Measurements from ENCODE around the gene FARP1. TPM values are rescaled to one million over a fixed set of nuclear protein-coding genes. Genes with fewer than 3 reads are reported as not detected.
A peak's percentile ranks its signal among the peaks of the same experiment; 100 is the strongest.

Gene FARP1
- total and polyA plus RNA-seq, 10 of the 15 experiments (the other 5 are each of a cell fraction or from before 2014, with no cell fraction given), result 0.17 to 6.9 (median 0.68) TPM

- ATAC-seq, result no peak
- intact Hi-C loops (cut with micrococcal nuclease; ENCODE audit: unreplicated experiment), result no loop called here
- POLR2A ChIA-PET, result no interaction called here
Observed at GRCh38 chr13:98109226-98109853, 33.6 kb upstream of the FARP1 start.

GRCh38 chr13:98110749-98111148 is 32.1 kb upstream of the FARP1 start:
- FAIRE-seq, result no peak
- WGBS (ENCODE audit: insufficient coverage, insufficient replicate concordance, low lambda C conversion rate, missing lambda C conversion rate), result 5% methylated on average over 2 of the region's 5 CpGs
- Histone ChIP-seq H3K4me3 (no peak overlapping the region), H3K27ac (ENCODE audit: control insufficient read depth, insufficient read depth) (no peak overlapping the region), H3K4me2 (ENCODE audit: control insufficient read depth, insufficient read depth) (no peak overlapping the region), H3K4me1 (ENCODE audit: control insufficient read depth, insufficient read depth, low read length) (no peaks in the 10 kb centered on the region), H2AFZ (ENCODE audit: control insufficient read depth, low read depth, low read length) (no peak overlapping the region), H3K36me3 (ENCODE audit: control insufficient read depth in 2 of 2, insufficient read depth in 2 of 2, low read length in 1 of 2) (no peaks in the 10 kb centered on the region), H3K27me3 (replicated peaks in 1 of 2; ENCODE audit: control insufficient read depth in 2 of 2, insufficient read depth in 2 of 2, low read length in 1 of 2) (no peaks in the 10 kb centered on the region), H4K20me1 (ENCODE audit: control insufficient read depth, insufficient read depth) (no peaks in the 10 kb centered on the region), H3K9me3 (replicated peaks; ENCODE audit: control insufficient read depth, insufficient read depth, low read length) (no peaks in the 10 kb centered on the region), H3K79me2 (ENCODE audit: control insufficient read depth, insufficient read depth, low read length) (no peaks in the 10 kb centered on the region), H3K9ac (ENCODE audit: control insufficient read depth, insufficient read depth, low read length) (no peak overlapping the region)
- in situ Hi-C loops (cut with MboI) (no loop called here), intact Hi-C loops (cut with micrococcal nuclease; ENCODE audit: unreplicated experiment) (no loop called here)
- BruUV-seq (replicated peaks), result no TSS peak
- ChIA-PET CTCF (interaction anchor here (1.1 kb wide), 1 partner anchor 23 kb away, joined by 3 read pairs; no protein-coding TSS in a partner anchor), POLR2A (no interaction called here), RAD21 (ENCODE audit: unreplicated experiment) (no interaction called here), SMC1A (ENCODE audit: uncharacterized antibody, unreplicated experiment) (interaction anchor here (1.6 kb wide), 1 partner anchor 10 kb away, joined by 5 read pairs; no protein-coding TSS in a partner anchor)
- no peak for ATAC-seq
- DNase-seq (ENCODE audit: low read depth, low spot score), result no peak
- TF ChIP-seq HDAC2 (IDR thresholded peaks at IDR 0.05) (no peak), ZBTB4 (CRISPR knock-in tag; IDR thresholded peaks at IDR 0.05) (no peak), RFX5 (IDR thresholded peaks at IDR 0.05; ENCODE audit: low read depth, low read length) (no peak), CEBPB (IDR thresholded peaks at IDR 0.05; ENCODE audit: borderline replicate concordance in 1 of 2, low read depth in 2 of 2, low read length in 2 of 2) (no peak), RELB (IDR thresholded peaks at IDR 0.05; ENCODE audit: low read depth) (no peak), ZBED1 (IDR thresholded peaks at IDR 0.05; ENCODE audit: borderline replicate concordance) (no peak), ATF2 (IDR thresholded peaks at IDR 0.05; ENCODE audit: low read length) (no peak), KDM1A (IDR thresholded peaks at IDR 0.05; ENCODE audit: borderline replicate concordance) (no peak)

More at GRCh38 chr13:98109226-98109853, 33.6 kb upstream of the FARP1 start:
- DNase-seq (ENCODE audit: low read depth, low spot score) (no peak), FAIRE-seq (no peak)
- ChIA-PET RAD21 (ENCODE audit: unreplicated experiment) (no interaction called here), CTCF (interaction anchor here (1.1 kb wide), 1 partner anchor 15 kb away, joined by 3 read pairs; no protein-coding TSS in a partner anchor), SMC1A (ENCODE audit: uncharacterized antibody, unreplicated experiment) (interaction anchor here (0.9 to 1.6 kb wide), 2 partner anchors 9 to 24 kb away, joined by 3 to 5 read pairs; no protein-coding TSS in a partner anchor)
- H3K36me3 ChIP-seq (ENCODE audit: control insufficient read depth in 2 of 2, insufficient read depth in 2 of 2, low read length in 1 of 2), result no peaks in the 10 kb centered on the region
- H3K9me3 ChIP-seq (replicated peaks; ENCODE audit: control insufficient read depth, insufficient read depth, low read length), result no peaks in the 10 kb centered on the region
- H3K27ac ChIP-seq (ENCODE audit: control insufficient read depth, insufficient read depth), result no peak overlapping the region
- no peaks in the 10 kb centered on the region for H3K27me3 ChIP-seq (replicated peaks in 1 of 2; ENCODE audit: control insufficient read depth in 2 of 2, insufficient read depth in 2 of 2, low read length in 1 of 2)
- WGBS (ENCODE audit: insufficient coverage, insufficient replicate concordance, low lambda C conversion rate, missing lambda C conversion rate), result 20% methylated on average over 7 of the region's 7 CpGs
- in situ Hi-C loops (cut with MboI), result no loop called here
- TF ChIP-seq NFYB (IDR thresholded peaks at IDR 0.05; ENCODE audit: insufficient read depth, low read depth, low read length) (0 out of 2 replicates have a peak, but pooled peaks have one; percentile 31), EP300 (IDR thresholded peaks at IDR 0.05; ENCODE audit: borderline replicate concordance in 1 of 2, control insufficient read depth in 1 of 2, low read depth in 2 of 2, low read length in 2 of 2) (no peak)
- no peaks in the 10 kb centered on the region for H3K79me2 ChIP-seq (ENCODE audit: control insufficient read depth, insufficient read depth, low read length)
- BruUV-seq (replicated peaks), result no TSS peak
- no peak overlapping the region for H3K9ac ChIP-seq (ENCODE audit: control insufficient read depth, insufficient read depth, low read length)
- H3K4me1 ChIP-seq (ENCODE audit: control insufficient read depth, insufficient read depth, low read length), result no peaks in the 10 kb centered on the region
- no peak overlapping the region for H3K4me3 ChIP-seq
- H3K4me2 ChIP-seq (ENCODE audit: control insufficient read depth, insufficient read depth), result no peak overlapping the region
- no peaks in the 10 kb centered on the region for H4K20me1 ChIP-seq (ENCODE audit: control insufficient read depth, insufficient read depth)
- H2AFZ ChIP-seq (ENCODE audit: control insufficient read depth, low read depth, low read length), result no peak overlapping the region
